Ureter (tissue), 1 donor: Measurements from ENCODE around the gene SMCO4. TPM values are rescaled to one million over a fixed set of nuclear protein-coding genes. Genes with fewer than 3 reads are reported as not detected.
"Not testable (repeated sequence)": the region's sequence is repeated elsewhere in the genome, so short reads cannot be mapped to it uniquely, and the experiment has no call there.

Experiments
- DNase-seq: peaks from one replicate; pipeline ENCODE4 v3.0.0-alpha.2; 2020; ENCODE audit warnings: low spot score
- total RNA-seq: library from RNA; stranded (reverse); gene quantifications from one replicate; pipeline ENCODE4 v1.2.4, GENCODE V29; 2023
- donor health status: DM: yes; HTN: yes; CAD: no.

SMCO4 gene
- total RNA-seq, 1 donor from 2014 or later: 13.9 TPM

DNA sequence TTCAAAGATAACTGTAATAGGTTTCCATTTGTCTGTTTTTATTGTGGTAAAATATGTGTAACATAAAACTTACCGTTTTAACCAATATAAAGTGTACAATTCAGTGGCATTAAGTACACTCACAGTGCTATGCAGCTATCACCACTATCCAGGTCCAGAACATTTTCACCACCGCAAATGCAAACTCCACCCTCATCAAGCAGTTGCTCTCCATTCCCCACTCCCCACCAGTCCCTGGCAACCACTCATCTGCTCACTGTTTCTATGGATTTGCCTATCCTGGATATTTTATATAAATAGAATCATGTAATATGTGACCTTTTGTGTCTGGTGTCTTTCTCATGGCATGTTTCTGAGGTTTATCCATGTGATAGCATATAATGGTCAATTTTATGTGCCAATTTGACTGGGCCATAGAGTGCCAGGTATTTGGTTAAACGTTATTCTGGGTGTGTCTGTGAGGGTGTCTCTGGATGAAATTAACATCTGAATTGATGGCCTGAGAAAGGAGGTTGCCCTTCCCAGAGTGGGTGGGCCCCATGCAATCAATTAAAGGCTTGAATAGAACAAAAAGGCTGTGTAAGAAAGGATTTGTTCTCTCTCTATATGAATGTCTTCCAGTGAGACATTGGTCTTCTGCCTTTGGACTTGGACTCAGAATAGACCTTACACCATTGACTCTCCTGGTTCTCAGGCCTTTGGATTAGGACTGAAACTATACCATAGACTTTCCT, 17.2 kb upstream of the SMCO4 start:
- no peak for DNase-seq

GRCh38 chr11:93559681-93560080, 16.5 kb upstream of the SMCO4 start:
- no peak for DNase-seq

- DNase-seq: no peak
These were observed 9.7 kb upstream of the SMCO4 start for GRCh38 chr11:93552874-93553273.

DNA sequence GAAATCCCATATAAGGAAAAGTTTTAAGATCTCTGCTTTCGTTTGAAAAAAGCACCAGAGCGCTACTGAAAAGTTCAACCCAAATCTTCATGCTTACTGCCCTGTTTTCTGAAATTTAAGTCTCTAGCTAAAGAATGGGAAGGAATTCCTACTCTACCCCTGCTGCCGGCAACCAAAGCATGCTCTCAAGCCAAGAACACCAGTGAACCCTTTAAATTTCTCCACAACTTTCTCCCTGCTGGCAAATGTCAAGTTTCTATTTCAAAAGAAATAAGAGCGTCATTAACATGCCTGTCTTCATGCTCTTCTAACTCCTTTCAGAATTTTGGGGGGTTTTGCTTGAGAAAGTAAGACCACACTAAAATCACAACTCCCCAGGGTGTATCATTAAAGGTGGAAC, 6.8 kb upstream of the SMCO4 start:
- no peak for DNase-seq

GRCh38 chr11:93548679-93549319, 5.6 kb upstream of the SMCO4 start:
- DNase-seq: no peak

GRCh38 chr11:93547773-93548172, 4.6 kb upstream of the SMCO4 start:
- no peak for DNase-seq

GRCh38 chr11:93547028-93547427, 3.8 kb upstream of the SMCO4 start:
- no peak for DNase-seq

GRCh38 chr11:93545566-93545965, 2.4 kb upstream of the SMCO4 start:
- DNase-seq: no peak

DNA sequence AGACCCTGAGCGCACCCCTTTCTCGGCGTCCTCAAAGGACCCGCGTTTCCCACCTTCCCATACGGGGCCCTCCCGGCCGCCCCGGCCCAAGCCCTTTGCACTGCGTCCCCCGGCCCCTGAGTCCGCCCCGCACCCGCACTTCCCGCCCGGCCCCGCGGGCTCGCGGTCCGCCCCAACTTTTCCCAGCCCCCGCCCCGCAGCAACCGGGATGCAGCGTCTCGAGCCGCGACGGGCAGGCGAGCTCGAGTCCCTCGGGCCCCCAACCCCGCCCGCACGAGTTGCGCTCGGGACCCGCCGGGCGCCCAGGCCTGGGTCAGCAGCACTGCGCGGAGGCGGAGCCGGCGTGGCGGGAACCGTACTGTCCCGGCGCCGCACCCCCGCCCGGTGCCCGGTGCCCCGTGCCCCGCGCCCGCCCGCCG, 371 bp downstream of the SMCO4 start:
- no peak for DNase-seq

GRCh38 chr11:93541884-93542810, 1.0 kb downstream of the SMCO4 start:
- DNase-seq: no peak

GRCh38 chr11:93540896-93541553, 2.2 kb downstream of the SMCO4 start:
- no peak for DNase-seq

DNA sequence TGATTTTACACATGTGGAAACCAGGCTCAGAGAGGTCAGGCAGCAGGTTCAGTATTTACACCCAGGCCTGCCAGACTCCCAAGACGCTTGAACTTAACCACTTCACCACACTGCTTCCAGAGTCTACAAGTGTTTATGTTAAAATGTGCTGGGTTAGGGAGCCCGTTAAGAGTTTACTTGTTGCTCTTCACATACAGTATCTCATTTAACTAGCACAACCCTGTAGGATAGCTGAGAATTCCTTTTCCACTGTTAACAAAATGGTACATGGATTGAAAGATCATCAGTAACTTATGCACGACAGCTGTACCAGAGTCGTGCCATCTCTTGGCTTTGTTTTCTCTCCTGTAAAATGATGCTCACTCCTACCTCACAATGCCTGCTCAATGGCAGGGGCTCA, 2.9 kb downstream of the SMCO4 start:
- no peak for DNase-seq

GRCh38 chr11:93537767-93538261, 5.4 kb downstream of the SMCO4 start:
- DNase-seq: no peak

- no peak for DNase-seq
These were observed 6.1 kb downstream of the SMCO4 start for GRCh38 chr11:93537049-93537448.

DNA sequence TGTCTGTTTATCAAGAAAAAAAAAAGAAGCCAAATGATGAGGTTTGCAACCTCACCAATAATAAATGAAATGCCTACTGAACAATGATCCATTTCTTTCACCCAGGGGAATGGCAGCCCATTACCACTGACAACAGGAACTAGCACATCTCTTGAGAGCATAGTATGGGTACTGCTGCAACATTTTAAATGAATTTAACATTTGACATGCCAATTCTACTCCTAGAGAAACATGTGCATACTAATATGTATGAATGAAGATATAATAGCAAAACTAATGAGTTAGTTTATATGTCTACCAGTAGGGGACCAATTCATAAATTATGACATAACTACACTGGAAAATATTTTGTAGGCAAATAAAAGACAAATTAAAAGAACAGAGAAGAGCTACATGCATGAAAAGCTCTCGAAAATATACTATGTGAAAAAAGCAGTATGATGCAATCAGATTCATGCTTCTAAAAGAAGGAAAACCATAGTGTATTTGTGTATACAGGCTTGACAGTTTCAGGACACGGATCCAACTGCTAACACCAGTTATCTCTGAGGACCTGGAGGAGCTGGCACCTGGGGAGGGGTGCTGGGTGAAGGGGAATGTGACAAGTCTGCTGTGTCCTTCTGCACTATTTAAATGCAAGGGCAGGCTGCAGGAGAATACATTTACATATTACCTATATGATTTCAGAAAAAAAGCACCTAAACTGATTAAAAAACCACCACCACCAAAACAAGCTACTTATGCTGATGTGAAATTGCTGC, 6.9 kb downstream of the SMCO4 start:
- DNase-seq: no peak

- not testable (repeated sequence) for DNase-seq
These were observed 7.6 kb downstream of the SMCO4 start for GRCh38 chr11:93535578-93535977.

DNA sequence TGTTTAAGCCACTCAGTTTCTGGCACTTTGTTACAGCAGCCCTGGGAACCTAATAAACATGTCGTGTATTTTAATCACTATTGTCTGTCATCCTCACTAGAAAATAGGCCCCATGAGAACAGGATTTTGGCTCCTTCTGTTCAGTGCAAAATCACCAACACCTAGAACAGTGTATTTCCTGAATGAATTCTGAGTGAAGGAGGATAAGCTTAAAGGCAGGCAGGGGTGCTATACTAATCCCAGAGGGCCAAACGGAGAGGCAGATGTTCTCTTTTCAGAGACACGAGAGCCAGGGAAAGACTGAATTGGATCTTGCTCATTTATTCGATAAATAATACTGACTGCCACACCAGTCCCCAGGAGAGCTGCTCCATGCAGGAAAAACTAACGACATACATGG, 10.4 kb downstream of the SMCO4 start:
- DNase-seq: no peak

DNA sequence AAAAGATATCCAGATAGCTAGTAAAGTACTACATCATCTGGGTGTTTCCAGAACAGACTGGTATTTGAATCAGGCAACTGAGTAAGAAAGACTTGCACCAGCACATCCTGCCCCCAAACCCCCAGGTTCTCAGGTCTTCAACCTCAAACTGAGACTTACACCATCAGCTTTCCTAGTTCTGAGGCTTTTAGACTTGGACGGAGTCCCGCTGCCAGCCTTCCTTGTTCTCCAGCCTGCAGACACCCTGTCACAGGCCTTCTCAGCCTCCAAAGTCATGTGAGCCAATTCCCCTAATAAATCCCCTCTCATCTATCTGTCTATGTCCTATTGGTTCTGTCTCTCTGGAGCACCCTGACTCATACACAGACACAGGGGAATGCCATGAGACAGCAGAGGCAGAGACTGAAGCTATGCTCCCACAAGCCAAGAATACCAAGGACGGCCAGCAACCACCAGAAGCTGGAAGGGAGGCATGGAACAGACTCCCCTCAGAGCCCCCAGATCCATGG, 10.9 kb downstream of the SMCO4 start:
- no peak for DNase-seq

DNA sequence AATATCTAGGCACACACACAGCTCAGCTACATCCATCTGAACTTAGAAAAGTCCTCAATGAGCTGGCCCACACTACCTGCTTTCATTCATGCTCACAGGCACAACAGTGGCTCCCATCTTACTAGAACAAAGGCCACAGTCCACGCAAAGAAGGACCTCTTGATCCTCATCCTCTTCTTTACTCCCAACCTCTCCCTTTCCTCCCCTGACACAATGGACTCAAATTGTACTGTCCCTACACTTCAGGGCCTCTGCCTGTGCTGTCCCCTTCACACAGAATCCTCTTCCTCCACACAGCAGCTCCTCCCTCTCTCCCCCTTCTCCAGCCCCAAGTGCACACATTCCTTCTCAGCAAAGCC, 12.7 kb downstream of the SMCO4 start:
- no peak for DNase-seq

DNA sequence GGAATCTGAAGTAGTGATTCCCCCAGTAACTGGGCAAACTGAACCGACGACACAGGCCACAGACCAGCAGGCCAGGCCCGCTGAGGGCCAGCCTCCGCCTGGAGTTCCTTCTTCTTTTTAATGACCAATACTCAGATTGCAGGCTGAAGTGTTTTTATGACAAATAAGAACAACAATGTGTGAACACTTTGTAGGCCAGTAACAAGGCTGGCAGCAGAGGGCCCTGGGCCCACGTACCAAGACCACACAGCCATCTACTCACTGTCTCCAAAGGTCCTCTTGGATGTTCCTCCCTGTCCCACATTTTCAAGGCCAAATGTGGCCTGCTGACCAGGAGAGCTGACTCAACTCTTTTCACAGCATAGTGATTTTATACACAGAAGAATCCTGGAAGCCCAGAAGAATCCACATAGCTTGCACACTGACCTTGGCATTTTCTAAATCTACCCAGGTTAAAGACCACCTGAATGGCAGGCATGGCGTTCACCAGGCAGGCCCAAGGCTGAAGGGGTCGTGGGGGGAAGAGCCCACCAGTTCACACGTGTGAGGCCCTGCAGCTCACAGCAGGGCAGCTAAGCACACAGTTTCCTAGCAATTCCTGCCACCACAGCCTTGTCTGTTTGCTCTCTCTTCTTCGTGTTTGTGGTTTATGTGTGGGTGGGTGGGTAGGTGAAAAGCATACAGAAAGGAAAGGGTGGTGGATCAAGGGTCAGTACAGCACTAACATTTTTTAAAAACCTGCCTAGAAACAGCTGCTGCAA, 13.3 kb downstream of the SMCO4 start:
- no peak for DNase-seq
